GM19043 (cell line): ENCODE data around the gene INPP1.
"Not testable (repeated sequence)": the region's sequence is repeated elsewhere in the genome, so short reads cannot be mapped to it uniquely, and the experiment has no call there.

Experiments
- ATAC-seq: cut with Tn5 transposase; IDR thresholded peaks from one replicate; pipeline ENCODE4 v1.9.1; 2021; ENCODE audit warnings: low read depth; ENCODE audit not compliant: unreplicated experiment

Gene INPP1

DNA sequence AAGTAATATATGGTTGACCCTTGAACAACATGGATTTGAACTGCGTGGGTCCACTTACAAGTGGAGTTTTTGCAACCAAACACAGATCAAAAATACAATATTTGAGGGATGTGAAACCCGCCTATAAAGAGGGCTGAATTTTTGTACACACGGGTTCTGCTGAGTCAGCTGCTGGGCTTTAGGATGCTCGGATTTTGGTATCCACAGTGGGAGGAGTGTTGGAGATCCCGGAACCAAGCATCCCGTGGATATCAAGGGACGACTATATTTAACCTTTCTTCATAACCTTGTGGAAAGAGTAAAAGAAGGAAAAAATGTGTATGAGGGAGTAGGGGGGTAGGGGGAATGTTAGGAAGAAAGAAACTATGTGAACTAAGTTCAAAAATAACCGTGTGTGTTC, 10.0 kb upstream of the INPP1 start:
- no peak for ATAC-seq

DNA sequence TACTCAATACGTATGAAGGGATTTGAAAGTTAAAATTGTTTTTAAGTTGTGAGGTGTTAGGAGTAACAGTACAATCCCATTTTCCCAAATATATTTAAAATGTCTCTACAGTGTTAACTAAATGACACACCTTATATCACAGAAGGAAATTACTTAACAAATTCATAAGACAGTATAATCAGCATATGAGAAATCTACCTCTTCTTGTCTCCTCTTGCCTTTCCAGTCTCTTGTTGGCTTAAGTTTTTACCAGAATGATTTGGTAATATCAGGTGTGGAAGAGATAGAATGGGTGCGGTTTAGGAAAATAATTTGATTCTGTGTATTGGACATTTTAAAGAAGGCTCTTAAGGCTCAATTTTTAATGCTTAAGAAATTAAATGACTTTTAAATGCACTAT, 9.5 kb upstream of the INPP1 start:
- no peak for ATAC-seq

DNA sequence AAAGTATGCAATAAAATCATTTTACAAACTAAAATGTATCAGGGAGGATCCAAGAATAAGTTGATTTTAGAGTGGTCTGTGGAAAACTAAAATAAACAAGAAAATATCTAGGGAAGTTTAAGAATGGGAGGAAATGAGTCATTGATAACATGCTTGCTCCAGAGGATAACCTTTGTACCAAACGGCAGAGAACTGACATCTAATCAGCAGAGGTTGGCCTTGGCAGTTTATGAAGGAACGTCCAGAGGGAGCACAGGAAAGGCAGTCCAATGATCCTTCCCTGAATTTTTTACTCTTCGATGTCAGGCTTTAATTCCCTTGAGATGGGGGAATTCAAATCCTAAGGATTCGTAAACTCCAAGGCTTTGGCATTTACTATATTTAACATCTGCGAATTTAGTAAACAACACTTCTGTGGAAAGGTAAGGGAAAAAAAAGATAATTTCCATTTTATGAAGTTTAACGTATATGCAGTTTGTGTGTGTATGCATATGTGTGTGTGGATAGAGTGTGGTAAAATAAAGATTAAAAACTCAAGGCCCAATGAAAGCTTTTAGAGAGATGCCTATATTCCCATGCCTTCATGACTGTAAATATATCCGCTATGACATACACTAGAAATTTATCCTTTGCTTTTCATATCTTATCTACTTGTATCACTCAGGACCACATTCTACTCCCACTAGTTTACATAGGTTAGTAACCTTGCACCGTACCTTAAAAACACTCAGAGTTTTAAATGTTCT, 8.7 kb upstream of the INPP1 start:
- ATAC-seq: no peak

DNA sequence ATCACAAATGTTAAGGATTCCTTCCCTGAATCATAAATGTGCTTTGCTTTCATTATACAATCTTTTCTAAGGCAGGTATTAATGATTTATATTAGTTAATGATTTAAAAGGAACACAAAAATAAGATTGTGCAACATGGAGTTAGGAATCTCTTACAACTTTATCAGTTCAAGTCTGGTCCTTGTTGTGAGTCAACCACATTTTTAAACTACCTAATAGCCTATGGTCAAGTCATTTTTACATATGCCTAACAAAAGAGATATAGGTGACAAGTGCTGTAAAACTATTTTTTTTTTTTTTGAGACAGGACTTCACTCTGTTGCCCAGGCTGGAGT, 8.2 kb upstream of the INPP1 start:
- ATAC-seq: no peak

DNA sequence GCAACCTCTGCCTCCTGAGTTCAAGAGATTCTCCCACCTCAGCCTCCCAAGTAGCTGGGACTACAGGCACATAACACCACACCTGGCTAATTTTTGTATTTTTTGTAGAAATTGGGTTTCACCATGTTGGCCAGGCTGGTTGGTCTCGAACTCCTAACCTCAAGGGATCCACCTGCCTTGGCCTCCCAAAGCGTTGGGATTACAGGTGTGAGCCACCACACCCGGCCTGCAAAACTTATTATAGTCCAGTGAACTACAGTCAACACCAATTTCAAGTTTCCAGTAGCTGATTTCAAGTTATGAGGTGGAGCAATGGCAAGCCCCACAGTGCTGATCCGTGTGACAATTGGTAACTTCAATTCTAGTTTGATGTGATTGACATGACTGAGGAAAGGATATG, 7.8 kb upstream of the INPP1 start:
- not testable (repeated sequence) for ATAC-seq

DNA sequence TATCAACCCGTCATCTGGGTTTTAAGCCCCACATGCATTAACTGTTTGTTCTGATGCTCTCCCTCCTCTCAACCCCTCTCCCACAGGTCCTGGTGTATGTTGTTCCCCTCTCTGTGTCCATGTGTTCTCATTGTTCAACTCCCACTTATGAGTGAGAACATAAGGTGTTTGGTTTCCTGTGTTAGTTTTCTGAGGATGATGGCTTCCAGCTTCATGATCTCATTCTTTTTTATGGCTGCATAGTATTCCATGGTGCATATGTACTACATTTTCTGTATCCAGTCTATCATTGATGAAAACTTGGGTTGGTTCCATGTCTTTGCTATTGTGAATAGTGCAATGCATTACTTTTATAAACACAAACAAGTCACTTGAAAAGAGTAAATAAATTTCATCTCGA, 7.0 kb upstream of the INPP1 start:
- no peak for ATAC-seq

DNA sequence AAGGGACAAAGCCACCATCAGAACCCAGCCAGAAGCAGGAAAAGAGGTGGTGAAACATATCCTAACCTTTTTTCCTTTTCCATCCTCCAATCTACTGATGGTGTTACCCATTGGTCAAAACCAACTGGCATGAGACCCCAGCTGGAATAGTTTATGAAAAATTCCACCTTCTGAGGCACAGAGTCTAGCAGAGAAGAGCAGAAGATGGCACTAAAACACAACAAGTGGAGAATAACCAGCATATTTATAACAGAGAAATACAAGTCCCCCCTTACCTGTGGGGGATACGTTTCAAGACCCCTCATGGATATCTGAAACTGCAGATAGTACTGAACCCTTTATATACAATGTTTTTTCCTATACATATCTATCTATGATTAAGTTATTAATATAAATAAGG, 4.9 kb upstream of the INPP1 start:
- no peak for ATAC-seq

DNA sequence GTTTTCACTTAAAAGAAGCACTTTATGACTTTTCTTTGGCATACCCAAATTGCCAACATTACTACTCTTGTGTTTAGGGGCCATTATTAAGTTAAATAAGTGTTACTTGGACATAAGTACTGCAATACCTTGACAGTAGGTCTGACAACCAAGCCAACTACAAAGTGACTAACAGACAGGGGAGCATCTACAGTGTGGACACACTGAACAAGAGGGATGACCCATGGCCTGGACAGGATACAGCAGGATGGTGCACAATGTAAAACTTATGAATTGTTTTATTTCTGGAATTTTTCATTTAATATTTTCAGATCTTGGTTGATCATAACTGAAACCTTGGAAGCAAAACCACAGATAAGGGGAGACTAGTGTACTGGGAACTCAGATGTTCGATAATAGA, 4.0 kb upstream of the INPP1 start:
- ATAC-seq: no peak

DNA sequence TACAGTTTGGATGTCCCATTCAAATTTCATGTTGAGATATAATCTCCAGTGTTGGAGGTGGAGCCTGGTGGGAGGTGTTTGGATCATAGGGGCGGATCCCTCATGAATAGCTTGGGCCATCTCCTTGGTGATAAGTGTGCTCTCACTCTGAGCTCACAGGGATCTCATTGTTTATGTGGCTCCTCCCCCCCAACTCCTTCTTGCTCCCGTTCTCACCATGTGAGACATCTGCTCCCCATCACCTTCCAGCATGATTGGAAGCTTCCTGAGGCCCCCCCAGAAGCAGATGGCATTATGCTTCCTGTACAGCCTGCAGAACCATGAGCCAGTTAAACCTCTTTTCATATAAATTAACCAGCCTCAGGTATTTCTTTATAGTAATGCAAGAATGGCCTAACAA, 3.0 kb upstream of the INPP1 start:
- ATAC-seq: no peak

DNA sequence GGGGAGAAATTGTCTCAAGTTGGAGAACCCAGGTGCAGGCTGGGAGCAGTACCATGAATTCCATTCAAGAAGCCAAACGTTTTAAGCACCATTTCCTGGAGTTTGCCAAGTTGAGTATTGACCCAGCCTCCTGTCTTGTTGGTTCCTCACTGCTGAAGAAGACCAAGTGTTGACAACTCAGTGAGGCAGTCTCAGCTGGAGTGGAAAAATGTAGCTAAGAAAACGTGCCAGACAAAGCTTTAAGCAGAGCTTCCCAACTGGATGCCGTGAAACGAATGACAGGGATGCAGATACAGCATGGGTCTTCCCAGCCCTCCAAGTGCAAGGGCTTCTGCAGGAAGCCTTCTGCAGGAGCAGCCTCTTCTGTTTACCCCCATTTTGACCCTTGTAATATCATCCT, 778 bp upstream of the INPP1 start:
- no peak for ATAC-seq

DNA sequence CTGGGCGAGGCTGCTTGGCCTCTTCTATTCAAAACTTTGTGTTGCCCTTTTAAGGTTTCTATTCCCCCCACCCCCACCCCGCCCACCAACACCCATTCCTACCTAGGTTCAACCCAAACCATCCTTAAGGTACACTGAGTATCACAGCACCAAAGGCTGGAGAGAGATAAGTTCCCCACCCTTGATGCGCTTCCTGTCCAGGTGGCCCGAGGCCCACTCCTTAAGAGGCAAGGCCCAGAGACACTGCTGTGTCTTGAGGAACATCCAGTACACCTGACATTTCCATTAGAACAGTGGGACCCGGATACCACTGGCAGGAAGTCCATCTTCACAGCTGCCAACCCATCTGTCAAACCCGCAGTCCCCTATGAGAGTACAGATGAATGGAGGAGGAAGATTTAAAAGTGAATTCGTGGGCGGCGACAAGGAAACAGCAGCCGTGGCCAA, 277 bp upstream of the INPP1 start:
- peak; percentile 15 for ATAC-seq

DNA sequence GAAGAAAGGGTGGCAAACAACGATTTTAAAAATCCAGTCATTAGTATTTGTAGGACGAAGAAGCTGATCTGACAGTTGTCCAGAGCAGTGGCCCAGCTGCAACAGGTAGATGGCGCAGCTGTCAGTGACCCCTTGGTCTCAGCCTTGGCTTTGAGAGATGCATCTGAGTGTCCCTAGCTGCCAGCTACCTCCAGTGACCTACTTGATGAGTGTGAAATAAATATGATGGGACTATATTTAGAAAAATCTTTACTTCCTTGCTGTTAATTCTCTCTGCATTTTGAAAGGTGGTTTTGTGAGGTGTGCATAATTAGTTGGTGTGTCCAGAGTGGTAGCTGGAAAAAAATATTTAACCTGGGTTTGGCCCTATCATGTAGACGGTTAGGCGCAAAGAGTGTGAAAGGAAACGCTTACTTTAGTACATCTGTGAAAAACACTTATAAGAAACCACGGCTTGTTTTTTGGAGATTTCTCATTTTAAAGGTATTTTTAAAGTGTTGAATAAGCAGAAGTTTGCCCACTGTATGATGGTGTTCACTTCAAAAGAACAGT, 963 bp downstream of the INPP1 start:
- ATAC-seq: peak; percentile 74

DNA sequence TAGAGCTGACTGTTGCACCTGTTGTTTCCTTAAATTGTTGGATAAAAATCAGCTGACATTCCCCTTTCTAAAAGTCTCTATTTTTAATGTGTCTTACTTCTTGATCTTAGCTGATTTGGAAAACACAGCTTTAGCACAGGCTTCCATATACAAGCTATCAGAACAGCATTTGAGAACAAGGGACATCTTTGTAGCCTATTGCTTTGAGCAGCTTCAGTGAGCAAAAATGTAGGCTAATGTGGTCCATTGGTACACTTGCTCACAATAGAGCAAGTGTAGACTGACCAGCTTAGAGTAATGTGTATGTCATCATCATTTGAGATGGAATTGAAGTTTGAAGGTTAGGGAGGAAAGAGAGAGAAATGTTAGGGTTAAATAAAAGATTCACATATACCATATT, 7.0 kb downstream of the INPP1 start:
- ATAC-seq: no peak

DNA sequence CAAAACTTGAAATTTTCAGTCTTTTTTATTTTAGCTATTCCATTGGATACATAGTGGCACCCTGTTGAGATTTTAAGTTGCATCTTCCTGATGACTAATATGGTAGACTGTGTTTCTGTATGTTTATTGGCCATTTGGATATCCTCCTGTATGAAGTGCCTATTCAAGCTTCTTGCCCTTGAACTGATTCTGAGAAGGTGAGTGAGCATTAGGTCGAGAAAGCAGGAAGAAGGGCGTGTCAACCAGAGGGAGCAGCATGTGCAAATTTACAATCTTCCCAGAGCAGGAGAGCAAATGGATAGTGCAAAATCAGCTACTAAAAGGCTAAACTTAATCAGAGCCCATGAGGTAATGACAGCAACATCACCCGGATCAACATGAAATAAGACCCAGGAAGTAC, 8.6 kb downstream of the INPP1 start:
- ATAC-seq: no peak

DNA sequence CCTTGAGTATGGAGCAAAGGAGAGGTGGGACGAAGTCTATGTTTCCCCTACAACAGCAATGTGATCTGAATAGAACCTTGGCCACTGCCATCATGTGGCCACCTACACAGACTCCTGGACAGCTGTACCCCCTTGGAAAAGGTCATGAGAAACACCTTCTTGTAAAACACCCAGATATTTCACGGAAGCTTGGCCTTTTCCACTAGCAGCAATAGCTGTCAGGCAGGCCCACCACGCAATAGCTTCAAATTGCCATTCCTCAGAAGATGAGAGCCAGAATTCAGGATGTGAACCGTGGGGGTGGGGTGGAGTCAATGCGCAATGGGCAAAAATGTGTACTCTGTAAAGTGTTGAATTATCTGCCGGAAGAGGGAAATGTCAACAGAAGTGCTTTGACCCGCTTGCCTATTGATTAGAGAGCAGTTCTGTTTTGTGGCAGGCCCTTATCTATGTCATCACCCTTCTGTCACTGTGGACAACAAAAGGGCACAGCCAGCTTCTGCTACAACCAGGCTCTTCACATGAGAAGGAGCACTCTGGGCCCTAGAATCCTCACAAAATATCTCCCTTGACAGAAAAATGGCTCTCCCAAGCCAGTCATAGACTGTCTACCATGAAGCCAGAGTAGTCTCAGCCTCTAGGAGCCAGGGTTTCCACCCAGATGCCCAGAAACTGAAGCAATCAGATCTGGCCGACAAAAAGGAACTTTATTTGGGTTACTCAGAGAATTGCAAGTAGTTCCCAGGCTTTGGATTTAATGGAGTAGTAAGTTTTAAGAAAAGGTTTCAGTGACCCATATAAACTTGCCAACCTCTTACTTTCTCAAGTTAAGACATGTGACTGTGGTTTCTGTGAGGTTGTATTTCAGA, 9.5 kb downstream of the INPP1 start:
- ATAC-seq: no peak

DNA sequence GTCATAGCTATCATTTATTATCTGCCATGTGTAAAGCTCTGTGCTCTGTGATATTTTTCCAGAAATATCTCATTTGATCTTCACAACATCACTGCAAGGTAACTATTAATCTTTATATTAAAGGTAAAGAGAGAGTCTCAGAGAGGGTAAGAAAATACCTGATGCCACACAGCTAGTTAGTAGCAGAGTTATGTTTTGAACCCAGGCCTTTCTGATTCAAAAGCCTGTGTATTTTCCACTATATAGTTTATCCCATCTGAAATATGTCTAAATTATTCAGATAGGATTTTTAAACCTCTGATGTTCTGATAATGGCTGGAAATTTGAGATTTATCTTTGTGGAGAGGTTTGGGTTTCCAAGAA, 10.1 kb downstream of the INPP1 start:
- no peak for ATAC-seq

DNA sequence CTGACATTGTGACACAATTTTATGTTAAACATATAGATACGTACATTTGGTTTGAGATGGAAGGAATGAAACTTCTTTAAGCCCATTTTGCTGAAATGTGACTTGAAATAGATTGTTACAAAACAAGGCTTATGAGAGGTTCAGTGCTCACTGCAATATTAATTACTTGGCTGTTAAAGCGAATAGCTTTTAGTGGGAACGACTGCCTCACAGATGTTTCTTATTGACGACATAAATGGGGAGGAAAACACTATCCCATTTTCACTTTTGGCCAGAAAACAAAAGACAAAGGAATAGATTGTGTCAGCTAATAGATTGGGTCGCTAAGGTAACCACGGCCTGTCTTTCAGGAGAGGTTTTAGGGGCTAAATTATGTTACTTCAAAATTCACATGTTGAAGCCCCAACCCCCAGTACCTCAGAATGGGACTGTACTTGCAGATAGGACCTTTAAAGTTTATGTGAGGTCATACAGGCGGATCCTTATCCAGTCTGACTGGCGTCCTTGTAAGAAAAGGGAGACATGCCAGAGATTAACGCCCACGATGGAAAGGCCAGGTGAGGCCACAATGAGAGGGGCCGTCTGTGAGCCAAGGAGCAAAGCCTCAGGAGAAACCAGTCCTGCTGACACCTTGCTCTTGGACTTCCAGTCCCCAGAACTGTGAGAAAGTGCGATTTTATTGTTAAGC, 10.8 kb downstream of the INPP1 start:
- ATAC-seq: no peak

DNA sequence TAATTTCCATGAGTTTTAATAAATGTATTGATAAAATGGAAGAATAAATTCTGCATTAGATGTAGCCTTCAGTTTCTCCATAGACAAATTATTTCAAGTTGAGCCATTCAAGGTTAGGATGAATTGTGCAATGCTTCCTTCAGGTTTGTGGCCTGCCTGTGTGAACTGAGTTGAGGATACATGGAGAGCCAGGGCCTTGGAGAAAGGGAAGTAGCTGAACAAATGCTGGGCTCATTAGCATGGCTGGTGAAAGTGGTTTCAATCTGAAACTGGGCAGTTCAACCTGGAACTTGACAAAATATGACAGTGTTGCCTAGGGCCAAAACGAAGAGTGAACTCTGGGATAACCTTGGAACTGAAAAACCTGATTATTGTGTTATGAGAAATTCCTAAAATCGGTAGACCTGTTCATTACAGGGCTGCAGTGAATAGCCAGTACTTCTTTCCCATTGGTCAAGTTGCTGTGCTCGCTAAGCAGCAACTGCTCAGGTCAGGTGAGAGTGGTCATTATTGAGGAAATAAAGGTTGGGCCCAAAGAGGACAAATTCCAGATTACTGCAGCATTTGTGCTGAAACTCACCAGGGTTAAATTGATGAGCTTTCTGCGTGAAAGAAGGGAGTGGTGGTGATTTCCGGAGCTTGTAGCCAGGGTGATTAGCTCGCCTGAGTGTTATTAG, 12.7 kb downstream of the INPP1 start:
- no peak for ATAC-seq

DNA sequence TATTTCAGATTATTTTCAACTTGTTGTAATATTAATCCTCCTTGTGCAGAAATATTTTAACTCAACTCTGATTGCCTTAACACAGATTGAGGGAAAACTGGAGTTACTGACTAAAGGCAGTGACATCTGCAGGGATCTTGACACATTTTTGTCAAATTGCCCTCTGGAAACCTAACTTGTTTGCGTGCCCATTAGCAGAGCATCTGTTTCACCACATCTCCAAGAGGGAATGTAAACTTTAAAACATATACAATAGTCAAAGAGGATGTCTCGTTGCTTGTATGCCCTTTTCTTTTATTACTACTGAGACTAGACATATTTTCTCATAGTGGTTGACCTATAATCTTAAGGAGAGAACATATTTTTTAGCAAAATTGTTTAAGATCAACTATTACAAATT, 14.2 kb downstream of the INPP1 start:
- ATAC-seq: no peak

DNA sequence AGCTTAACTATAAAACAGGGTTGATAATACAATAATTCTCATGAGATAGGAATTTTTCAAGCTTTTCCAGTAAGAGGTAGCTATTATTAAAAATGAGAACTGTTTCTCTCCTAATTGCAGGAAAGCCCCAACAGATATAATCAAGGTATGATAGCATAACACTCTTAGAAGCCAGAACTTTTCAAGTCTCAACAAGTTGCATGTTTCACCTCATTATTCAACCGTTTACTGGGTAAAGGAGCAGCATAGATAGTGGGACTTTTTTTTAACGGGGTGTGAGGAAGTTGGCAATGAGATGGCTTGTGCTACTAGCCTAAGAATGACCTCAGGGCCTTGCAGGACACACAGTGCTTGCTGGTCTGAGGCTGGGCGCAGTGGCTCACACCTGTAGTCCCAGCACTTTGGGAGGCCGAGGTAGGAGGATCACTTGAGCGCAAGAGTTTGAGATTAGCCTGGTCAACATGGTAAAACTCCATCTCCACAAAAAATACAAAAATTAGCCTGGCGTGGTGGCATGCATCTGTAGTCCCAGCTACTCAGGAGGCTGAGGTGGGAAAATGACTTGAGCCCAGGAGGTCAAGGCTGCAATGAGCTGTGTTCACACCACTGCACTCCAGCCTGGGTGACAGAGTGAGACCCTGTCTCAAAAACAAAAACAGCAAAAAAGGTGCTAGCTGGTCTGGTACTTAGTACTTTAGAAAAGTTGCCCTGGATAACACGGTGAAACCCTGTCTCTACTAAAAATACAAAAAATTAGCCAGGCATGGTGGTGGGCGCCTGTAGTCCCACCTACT, 15.5 kb downstream of the INPP1 start:
- ATAC-seq: not testable (repeated sequence)
